ENCODE results near the gene MTOR.

- TF ChIP-seq CTCF (IDR thresholded peaks at IDR 0.05): no peak
- TF ChIP-seq POLR2A (IDR thresholded peaks at IDR 0.05): no peak
These were observed 40.0 kb upstream of the MTOR start for GRCh38 chr1:11302366-11302765.
